HG02798 (cell line): ENCODE results near the gene PPP2R1A.
A peak's percentile ranks its signal among the peaks of the same experiment; 100 is the strongest.
"Not testable (repeated sequence)": the region's sequence is repeated elsewhere in the genome, so short reads cannot be mapped to it uniquely, and the experiment has no call there.

Experiments used
- ATAC-seq: cut with Tn5 transposase; IDR thresholded peaks from one replicate; pipeline ENCODE4 v1.9.1; 2021; ENCODE audit warnings: mild to moderate bottlenecking; ENCODE audit not compliant: unreplicated experiment, poor library complexity

The PPP2R1A gene

GRCh38 chr19:52237197-52237596 is 47.3 kb downstream of the PPP2R1A start:
- no peak for ATAC-seq

- no peak for ATAC-seq
These were observed 48.0 kb downstream of the PPP2R1A start for GRCh38 chr19:52237771-52238400.

GRCh38 chr19:52244021-52244420 is 54.2 kb downstream of the PPP2R1A start:
- ATAC-seq: no peak

- no peak for ATAC-seq
These were observed 58.4 kb downstream of the PPP2R1A start for GRCh38 chr19:52248241-52248640.

GRCh38 chr19:52258426-52258825 is 68.6 kb downstream of the PPP2R1A start:
- no peak for ATAC-seq

GRCh38 chr19:52265556-52265955 is 75.7 kb downstream of the PPP2R1A start:
- not testable (repeated sequence) for ATAC-seq

- peak; percentile 99 for ATAC-seq
These were observed 79.7 kb downstream of the PPP2R1A start, which contains the start of gene ZNF766 for GRCh38 chr19:52269338-52270261. ZNF766 (plus strand) TSS chr19:52269587; CDS start chr19:52269614, 27 bp downstream.

GRCh38 chr19:52270266-52270885 is 80.5 kb downstream of the PPP2R1A start:
- ATAC-seq: no peak

- ATAC-seq: no peak
These were observed 83.4 kb downstream of the PPP2R1A start for GRCh38 chr19:52273301-52273700.

GRCh38 chr19:52274191-52274590 is 84.3 kb downstream of the PPP2R1A start:
- ATAC-seq: no peak

GRCh38 chr19:52275988-52276387 is 86.1 kb downstream of the PPP2R1A start:
- ATAC-seq: no peak

- no peak for ATAC-seq
These were observed 87.6 kb downstream of the PPP2R1A start for GRCh38 chr19:52277471-52277870.
